SHP77 treated with DMSO at 0.1 percent for 48 hours (cell line): Measurements from ENCODE around the gene ATRIP.

Experiments used
- DNase-seq: peaks from one replicate; lab custom pipeline; 2025; lab: John Stamatoyannopoulos, UW

The ATRIP gene

GRCh38 chr3:48423883-48424695 is 22.4 kb upstream of the ATRIP start:
- no peak for DNase-seq

- DNase-seq, result no peak
Observed at GRCh38 chr3:48425281-48425812, 21.2 kb upstream of the ATRIP start.

DNA sequence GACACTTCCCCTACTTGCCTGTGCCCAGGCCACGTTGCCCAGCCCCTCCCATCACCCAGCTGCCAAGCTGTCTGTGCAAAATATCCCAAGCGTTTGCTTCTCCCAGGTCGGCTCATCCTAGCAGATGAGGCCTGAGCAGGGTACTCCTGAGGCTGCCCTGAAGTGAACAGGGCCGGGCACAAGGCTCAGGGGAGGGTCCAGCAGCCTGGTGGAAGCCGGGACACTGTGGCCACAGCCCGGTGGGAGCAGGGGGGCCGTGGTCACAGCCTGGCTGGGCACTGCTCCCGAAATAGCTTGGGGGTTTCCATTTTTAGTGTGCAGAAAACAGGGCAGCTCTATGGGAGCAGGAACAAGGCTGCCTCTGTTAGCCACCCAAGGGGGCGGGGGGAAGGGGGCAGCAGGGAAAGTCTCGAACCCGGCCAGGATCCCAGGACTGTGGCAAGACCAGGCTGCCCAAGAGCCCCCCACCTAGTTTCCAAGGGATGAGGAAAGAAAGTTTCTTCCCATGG is 20.1 kb upstream of the ATRIP start:
- no peak for DNase-seq

DNA sequence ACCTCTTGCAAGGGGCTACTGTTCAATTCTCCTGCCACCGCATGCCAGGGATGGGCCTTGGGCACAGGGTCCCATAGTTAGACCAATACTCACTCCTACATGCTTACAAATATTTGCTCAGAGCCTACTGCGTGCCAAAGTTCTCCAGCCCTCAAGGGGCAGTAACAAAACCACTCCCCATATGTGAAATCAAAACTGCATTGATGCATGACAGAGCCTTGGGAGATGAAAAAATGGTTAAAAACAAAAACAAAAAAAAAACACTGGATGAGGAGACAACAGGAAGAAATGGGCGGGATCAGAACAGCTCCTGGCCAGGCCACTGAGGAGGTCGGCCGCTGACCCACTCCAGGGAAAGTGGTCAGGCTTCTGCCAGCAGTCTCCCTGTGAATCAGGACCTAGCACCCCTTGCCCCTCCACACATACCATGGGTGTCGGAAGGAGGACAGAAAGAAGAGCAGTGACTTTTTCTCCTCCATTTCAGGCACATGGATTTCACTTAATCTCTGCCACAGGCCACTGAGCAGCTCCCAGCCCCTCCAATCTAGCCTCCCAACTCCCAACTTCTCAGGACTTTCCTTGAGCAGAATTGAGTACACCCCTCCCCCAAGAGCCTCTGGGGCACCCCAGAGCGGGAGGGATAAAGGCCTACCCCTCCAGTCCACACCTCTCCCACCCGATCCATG is 19.4 kb upstream of the ATRIP start:
- DNase-seq, result no peak

DNA sequence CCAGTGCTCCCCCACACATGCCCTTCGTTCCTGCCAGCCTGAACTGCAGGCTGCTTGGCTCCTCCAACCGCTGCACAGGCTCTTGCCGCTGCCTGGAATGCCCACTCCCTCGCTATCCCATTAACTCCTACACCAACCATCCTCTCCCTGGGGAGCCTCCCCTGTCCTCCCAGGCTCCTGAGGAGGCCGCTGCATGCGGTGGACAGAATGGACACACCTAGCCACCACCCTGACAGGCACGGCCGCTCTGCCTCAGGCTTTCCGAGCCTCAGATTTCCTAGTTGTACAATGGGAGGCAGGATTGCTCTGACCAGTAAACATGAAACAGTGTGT is 18.9 kb upstream of the ATRIP start:
- no peak for DNase-seq

- DNase-seq, result no peak
Observed at GRCh38 chr3:48428088-48428571, 18.4 kb upstream of the ATRIP start.

DNA sequence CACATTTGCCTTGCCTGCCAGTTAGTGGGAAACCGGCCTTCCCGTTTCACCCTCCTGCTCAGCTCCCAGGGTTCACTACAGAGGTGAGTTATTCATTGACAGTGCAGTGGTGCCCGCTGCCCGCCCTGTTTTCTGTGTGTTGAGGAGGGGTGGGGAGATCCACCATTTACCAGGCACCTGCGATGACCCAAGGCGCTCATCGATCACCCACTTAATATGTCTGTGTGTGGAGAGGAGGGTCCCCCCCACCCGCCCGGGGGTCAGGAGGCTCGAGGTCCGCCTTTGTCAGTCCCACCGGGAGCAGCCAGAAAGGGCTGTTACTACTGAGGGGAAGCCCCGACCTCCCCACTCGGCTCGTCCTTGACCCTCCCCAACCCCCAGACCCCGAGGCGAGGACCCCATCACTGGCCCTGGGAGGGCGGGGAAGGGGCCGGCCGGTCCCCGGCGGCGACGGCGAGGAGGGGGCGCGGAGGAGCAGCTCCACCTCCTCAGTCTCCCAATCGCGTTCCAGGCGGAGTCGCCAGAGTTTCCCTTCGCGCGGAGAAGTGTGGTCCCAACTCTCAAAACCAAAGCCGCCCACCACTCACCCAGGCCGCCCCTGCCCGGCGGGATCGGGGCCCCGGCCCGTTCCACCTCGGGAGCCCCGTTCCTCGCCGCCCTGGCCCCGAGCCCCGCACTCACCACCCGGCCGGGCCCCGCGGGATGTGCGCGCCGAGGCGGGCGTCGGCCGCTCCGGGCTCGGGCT is 17.8 kb upstream of the ATRIP start:
- DNase-seq, result no peak

DNA sequence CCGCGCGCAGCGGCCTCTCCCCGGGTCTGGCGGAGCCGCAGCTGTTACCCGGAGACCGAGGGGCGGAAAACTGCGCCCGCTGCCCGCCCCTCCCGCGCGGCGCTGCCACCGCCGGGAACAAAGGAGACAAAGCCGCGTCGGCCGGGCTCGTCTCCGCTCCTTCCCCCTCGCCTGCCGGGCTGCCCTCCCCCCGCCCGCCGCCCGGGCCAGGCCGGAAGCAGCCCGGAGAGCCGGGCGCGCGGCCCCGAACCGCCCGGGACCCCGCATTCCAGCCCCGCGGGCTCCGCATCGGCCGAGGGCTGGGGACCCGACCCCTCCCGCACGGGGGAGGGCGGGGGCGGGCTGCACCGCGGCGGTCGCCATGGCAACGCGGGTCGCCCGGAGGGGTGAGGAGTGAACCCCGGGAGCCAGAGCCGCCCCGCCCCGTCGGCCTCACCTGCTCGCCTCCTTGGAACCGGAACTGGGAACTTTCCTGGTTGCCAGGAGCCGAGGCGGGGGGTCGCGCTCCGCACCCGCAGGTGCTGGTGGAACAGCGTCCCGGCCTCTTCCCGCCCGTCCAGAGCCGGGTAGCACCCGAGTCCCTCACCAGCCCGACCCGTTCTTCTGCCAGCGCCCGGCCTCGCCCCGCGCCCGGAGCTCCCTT is 17.1 kb upstream of the ATRIP start:
- no peak for DNase-seq

DNA sequence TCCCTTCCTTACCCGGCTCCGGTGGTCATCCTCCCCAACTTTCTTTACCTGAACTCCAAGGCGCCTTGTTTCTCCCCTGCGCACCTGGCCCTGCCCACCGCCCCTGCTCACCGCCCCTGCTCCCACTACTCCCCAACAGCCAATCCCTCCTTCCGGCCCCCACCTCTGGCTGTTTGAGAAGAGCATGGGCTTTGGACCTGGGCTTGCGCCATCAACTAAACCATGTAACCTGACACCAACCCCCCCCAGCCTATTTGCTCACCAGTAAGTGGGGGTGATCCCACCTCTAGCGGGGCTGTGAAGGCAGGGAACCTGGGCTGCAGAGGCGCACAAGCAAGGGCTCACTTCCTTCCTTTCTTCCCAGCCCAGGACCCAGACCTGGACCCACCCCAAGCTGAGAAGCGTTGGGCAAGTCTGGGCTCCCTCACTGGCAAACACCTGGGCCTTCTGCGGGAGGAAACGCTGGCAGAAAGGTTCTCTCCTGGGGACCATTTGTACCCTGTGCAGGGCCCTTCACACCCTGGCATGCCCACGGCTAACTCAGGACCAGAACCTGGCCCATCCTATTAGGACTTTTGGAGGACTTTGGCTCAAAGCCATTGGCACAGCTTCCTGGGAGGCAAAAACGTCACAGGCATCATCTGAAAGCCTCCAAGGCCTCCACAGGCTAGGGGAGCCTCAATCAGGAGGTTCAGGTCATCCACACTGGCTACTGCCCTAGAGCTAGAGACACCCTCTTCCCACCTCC is 16.4 kb upstream of the ATRIP start, which contains the start of gene PLXNB1:
TSS of gene PLXNB1 (minus strand) at position 127 of the 748 bp plus-strand sequence. CDS start 5,475 bp downstream, outside the sequence.
- DNase-seq, result peak; percentile 65

- DNase-seq, result no peak
Observed at GRCh38 chr3:48430708-48431101, 15.8 kb upstream of the ATRIP start.

- DNase-seq, result no peak
Observed at GRCh38 chr3:48431224-48432029, 15.1 kb upstream of the ATRIP start.

GRCh38 chr3:48432411-48433371 is 13.8 kb upstream of the ATRIP start:
- DNase-seq, result no peak

GRCh38 chr3:48433472-48434118 is 12.9 kb upstream of the ATRIP start:
- no peak for DNase-seq

- DNase-seq, result no peak
Observed at GRCh38 chr3:48434591-48435222, 11.8 kb upstream of the ATRIP start.

DNA sequence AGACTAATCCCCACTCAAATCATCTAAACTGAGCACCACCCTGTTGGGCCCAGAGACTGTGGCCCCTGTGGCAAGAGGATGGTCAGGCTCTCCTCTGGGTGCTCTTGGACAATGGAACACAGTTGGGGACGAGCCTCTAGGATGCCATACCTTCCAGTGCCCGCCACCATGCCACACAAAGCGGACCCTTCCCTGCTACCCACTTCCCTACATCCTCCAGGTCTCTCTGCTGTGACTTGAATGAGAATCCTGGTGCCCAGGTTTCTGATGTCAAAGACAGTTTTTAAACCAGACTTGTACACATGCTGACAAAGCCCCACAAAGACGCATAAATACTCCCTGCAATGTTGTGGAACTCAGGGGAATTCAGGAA is 11.3 kb upstream of the ATRIP start:
- no peak for DNase-seq

DNA sequence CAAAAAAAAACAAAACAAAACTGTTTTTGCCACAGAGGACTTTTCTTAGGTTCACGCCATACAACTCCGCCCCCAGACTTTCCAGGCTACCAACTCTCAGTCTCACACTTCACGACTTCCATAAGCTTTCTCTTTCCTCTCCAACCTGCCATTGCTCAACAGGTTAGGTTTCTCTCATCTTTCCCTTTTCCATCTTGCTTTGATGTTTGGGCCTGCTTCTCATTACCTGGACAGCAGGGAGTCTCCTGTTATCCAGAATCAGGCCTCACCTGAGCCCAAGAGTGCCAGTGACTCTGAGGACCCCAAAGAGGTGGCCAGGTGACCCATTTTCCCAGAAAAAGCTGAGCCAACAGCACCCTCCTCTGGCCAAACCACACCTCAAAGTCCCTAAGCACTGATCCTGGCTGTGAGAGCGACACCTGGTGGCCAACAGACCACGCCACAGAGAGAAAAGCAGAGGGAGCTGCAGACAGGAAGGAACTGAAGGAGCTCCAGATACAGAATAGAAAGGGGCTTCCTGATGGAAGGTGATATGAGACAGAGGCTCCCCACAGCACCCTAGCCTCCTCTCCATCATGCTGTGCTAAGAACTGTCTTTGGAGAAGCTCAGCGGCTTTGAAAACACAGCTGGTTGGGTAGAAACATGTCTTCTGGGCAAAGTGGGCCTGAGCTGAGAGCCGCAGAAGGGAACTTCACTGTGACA is 10.6 kb upstream of the ATRIP start:
- peak; percentile 71 for DNase-seq

DNA sequence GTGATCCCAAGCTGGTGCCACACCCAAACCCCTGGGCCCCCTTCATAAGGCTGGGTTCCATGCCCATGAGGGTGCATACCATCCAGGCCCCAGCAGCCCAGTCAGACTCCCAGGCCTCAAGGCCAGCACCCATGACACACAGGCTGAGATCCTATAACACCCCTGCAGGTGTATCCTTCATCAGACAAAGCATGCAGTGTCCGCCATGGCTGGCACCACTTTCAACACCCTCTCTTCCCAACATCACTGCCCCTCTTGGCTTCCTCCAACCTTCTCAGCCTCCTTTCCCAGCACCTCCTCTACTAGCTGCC is 10.1 kb upstream of the ATRIP start:
- no peak for DNase-seq

- DNase-seq, result no peak
Observed at GRCh38 chr3:48436855-48437254, 9.7 kb upstream of the ATRIP start.
